Measurements from ENCODE around the gene RAB23. TPM values are rescaled to one million over a fixed set of nuclear protein-coding genes. Genes with fewer than 3 reads are reported as not detected.

Gene RAB23
- total RNA-seq, 1 experiment from 2014 or later = 12.8 TPM

DNA sequence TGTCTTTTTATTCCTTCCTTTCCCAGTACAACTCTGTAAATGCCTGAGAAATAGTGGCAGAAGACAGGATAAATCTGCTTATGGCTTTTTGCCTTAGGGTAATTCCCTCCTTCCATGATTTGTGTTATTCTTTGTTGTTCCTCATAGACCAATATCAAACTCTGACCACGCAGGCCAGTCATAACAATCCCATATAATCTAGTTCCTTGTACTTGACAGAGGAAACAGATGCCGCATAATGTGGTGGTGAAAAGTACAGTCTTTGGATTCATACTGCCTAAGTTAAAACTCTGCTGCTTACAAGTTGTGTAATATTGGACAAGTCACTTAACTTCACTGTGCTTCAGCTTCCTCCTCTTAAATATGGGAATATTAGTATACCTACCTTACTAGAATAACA lies 58.2 kb downstream of the RAB23 start:
- in situ Hi-C loops (cut with HindIII; ENCODE audit: low pct_unique_long_range_greater_than_20kb, low sequenced_read_pairs) = no loop called here
- no peak for DNase-seq (ENCODE audit: low read depth, low spot score)

DNA sequence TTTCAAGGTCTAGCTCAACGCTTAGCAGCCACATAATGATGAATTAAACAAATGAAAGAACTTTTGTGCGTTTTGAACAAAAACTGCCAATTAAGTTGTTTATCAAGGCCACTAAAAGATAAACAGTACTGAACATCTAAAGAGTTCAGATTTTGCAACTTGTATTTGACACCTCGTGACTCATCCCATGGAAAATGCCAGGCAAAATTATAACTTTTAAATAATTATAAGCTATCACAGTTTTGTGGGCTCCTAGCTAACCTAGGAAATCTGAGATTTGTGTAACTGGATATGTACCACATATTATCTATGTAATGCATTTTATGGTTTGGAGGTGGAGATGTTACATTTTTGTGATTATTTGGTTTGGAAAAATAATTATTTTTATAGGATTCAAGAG lies 59.6 kb downstream of the RAB23 start:
- no peak for DNase-seq (ENCODE audit: low read depth, low spot score)
- in situ Hi-C loops (cut with HindIII; ENCODE audit: low pct_unique_long_range_greater_than_20kb, low sequenced_read_pairs) = no loop called here

DNA sequence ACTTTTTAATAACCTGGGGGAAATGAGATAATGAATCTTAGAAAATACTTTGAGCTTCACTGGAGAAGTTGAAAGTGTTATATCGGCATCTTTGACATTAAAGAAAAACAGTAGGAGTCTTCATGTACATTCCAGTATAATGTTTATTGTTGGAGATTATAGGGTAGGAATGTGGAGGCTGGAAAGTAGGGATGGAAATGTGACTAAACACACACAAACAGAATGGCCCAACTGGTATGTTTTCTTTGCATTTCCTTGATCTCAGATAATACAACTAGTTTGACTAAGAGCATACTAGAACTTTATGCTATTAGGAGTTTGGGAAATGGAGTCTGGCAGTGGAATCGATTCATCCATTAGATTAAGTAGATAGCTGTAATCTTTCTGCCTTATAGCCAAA lies 60.1 kb downstream of the RAB23 start:
- DNase-seq (ENCODE audit: low read depth, low spot score) = no peak
- in situ Hi-C loops (cut with HindIII; ENCODE audit: low pct_unique_long_range_greater_than_20kb, low sequenced_read_pairs) = no loop called here

DNA sequence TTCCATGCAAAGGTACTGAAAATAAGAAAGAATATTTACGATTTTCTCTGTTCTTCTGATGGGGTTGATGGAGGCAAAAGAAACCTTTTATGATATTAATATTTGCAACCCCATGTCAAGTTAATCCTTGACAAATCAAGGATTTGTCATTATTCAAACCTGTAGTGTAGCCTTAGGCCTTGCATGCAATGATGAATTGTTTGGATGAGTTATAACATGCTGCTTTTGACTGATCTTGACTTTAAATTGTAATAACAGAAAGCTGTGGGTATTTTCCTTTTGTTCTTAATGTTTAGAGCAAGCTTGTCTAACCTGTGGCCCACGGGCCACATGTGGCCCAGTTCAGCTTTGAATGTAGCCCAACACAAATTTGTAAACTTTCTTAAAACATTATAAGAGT lies 63.0 kb downstream of the RAB23 start:
- no peak for DNase-seq (ENCODE audit: low read depth, low spot score)
- in situ Hi-C loops (cut with HindIII; ENCODE audit: low pct_unique_long_range_greater_than_20kb, low sequenced_read_pairs) = no loop called here

DNA sequence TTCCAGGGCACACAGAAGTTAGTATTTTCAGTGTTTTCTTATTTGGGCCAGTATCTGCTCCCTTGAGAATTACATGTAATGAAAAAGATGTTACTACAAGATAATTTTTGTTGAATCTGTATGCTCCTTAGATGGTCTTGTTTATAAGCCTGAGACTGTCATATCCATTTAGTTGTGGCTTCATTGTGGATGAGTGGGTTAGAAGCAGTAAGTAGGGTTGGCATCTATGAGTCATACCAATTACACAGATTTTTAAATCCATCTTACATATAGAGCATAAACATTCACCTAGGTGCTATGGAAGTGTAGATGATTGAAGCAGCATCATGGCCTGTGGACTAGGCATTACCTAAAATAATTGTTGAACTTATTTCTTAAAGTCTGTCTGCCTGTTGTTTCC lies 63.4 kb downstream of the RAB23 start:
- no peak for DNase-seq (ENCODE audit: low read depth, low spot score)
- in situ Hi-C loops (cut with HindIII; ENCODE audit: low pct_unique_long_range_greater_than_20kb, low sequenced_read_pairs) = no loop called here

DNA sequence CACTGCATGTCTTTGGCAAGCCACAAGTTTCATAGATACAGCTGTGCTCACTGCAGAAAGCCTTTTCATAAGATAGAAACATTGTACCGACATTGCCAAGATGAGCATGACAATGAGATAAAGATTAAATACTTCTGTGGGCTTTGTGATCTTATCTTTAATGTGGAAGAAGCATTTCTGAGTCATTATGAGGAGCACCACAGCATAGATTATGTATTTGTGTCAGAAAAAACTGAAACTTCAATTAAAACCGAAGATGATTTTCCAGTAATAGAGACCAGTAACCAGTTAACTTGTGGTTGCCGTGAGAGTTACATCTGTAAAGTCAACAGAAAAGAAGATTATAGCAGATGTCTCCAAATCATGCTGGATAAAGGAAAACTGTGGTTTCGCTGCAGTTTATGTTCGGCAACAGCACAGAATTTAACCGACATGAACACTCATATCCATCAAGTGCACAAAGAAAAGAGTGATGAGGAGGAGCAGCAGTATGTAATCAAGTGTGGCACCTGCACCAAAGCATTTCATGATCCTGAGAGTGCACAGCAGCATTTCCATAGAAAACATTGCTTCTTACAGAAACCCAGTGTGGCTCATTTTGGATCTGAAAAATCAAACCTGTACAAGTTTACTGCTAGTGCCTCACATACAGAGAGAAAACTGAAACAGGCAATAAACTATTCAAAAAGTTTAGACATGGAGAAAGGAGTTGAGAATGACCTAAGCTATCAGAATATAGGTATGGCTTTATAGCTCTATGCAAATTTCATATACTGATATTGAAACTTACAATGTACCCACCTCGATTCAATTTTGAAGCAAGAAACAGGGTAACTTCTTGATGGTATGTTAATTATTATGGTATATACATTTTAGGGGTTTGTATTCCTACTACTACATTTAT lies 73.9 kb downstream of the RAB23 start:
- in situ Hi-C loops (cut with HindIII; ENCODE audit: low pct_unique_long_range_greater_than_20kb, low sequenced_read_pairs) = no loop called here
- DNase-seq (ENCODE audit: low read depth, low spot score) = no peak

DNA sequence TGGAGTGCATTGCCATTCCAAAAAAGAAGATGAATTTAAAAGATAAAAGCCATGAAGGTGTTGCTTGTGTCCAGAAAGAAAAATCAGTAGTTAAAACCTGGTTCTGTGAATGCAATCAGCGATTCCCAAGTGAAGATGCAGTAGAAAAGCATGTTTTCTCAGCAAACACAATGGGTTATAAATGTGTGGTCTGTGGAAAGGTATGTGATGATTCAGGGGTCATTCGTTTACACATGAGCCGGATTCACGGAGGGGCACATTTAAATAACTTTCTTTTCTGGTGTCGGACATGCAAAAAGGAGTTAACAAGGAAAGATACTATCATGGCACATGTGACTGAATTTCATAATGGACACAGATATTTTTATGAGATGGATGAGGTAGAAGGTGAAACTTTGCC lies 74.7 kb downstream of the RAB23 start:
- no peak for DNase-seq (ENCODE audit: low read depth, low spot score)
- in situ Hi-C loops (cut with HindIII; ENCODE audit: low pct_unique_long_range_greater_than_20kb, low sequenced_read_pairs) = no loop called here

DNA sequence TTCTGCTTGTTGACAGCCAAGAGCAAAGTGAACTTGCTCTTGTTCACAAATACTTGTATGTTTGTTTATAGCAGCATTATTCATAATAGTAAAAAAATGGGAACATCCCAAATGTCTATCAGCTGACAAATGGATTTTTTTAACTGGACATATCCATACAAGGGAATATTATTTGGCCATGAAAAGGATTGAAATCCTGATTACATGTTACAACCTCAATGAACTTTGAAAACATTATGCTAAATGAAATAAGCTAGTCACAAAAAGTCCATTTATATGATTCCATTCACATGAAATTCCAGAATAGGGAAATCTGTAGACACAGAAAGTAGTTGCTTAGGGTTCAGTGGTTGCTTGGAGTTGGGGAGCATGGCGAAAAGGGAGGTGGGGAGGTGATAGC lies 78.4 kb downstream of the RAB23 start:
- in situ Hi-C loops (cut with HindIII; ENCODE audit: low pct_unique_long_range_greater_than_20kb, low sequenced_read_pairs) = no loop called here
- DNase-seq (ENCODE audit: low read depth, low spot score) = no peak

DNA sequence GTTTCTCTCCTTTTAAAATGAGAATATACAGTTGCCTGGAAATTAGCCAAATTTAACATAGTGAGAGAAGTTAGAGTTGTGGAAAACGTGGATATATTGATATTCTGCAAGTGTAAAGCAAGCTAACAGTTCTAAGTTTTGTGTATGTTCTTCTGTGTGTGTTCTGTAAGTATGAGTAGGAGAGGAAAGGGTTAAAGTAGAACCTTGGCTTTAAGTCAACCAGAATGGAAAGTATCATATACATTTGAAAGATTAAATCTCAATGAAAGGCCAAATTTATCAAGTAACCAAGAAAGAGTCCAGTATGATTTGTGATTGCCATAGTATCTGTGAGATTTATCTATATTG lies 80.0 kb downstream of the RAB23 start:
- in situ Hi-C loops (cut with HindIII; ENCODE audit: low pct_unique_long_range_greater_than_20kb, low sequenced_read_pairs) = no loop called here

DNA sequence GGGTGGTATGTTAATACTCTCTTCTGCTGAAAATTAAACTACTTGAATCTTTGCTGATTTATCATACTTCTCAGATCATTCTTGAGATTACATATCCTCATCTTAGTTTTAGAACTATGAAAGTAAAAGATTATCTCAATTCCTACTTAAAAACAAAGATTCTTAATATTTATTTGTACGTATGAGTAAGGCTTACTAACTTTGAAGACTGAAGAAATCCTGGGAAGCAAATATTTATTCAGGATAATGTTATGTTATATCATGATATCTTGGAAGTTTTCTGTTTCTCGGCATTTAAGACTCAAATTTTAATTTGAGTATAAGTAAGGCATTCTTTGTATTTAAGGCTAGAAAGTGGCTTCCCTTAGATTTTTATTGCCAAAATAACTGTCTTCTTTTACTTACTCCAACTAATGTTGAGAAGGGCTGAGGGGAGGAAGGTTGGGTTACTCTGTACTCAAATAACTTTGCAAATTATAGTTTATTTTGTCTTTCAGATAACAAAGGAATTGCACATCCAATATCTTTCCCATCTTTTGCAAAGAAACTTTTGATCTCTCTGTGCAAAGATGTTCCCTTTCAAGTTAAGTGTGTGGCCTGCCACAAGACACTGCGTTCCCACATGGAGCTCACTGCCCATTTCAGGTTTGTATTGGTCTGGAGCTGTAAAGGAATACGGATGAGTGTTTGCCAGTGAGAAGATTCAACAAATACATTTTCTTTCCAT lies 80.5 kb downstream of the RAB23 start:
- DNase-seq (ENCODE audit: low read depth, low spot score) = no peak
- in situ Hi-C loops (cut with HindIII; ENCODE audit: low pct_unique_long_range_greater_than_20kb, low sequenced_read_pairs) = no loop called here

More for the DNA sequence above, 80.0 kb downstream of the RAB23 start:
- DNase-seq (ENCODE audit: low read depth, low spot score) = no peak

DNA sequence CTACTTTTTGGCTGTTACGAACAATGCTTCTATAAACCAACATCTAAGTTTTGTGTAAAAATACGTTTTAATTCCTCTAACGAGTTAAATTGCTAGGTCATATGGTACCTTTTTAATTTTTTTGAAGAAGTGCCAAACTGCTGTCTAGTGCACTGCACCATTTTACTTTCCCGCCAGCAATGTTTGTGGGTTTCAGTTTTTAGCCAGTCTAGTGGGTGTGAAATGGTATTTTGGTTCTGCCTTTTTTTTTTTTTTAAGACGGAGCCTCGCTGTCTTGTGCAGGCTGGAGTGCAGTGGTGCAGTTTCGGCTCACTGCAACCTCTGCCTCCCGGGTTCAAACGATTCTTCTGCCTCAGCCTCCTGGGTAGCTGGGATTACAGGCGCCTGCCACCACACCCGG lies 84.1 kb downstream of the RAB23 start:
- DNase-seq (ENCODE audit: low read depth, low spot score) = no peak
- in situ Hi-C loops (cut with HindIII; ENCODE audit: low pct_unique_long_range_greater_than_20kb, low sequenced_read_pairs) = no loop called here

DNA sequence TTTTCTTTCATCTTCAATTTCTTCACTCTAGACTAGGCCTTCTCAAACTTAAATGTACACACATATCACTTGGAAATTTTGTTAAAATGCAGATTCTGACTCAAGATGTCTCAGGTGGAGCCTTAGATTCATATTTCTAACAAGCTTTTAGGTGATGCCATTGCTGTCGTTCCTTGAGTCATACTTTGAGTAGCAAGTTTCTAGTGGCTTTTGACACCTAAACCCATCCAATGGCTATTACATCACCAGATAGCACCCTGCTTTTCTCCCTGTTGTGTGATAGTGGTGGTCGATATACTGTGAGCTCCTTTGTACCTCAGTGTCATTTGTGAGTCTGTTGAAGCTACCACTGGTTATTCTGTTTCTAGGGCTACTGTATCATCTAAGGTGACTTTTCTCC lies 84.8 kb downstream of the RAB23 start:
- DNase-seq (ENCODE audit: low read depth, low spot score) = no peak
- in situ Hi-C loops (cut with HindIII; ENCODE audit: low pct_unique_long_range_greater_than_20kb, low sequenced_read_pairs) = no loop called here

Other genes with a start within 250 kb of the RAB23 start
- 9.4 and 10.1 TPM in 2 replicates for gene KIAA1586, start 175.6 kb downstream of the RAB23 start, total RNA-seq (2014; rRNA removed; shearing (Covaris generic))
- gene ZNF451, start 132.1 kb downstream of the RAB23 start, total RNA-seq (2014; rRNA removed; shearing (Covaris generic)) = 33.9 and 41.9 TPM in 2 replicates
- gene BAG2, start 50.0 kb downstream of the RAB23 start, total RNA-seq (2014; rRNA removed; shearing (Covaris generic)) = 7.2 and 7.7 TPM in 2 replicates
- gene PRIM2, start 95.3 kb upstream of the RAB23 start, total RNA-seq (2014; rRNA removed; shearing (Covaris generic)) = 28.6 and 29.9 TPM in 2 replicates